GM21360 (cell line): ENCODE data around the gene DNAI1.
"Not testable (repeated sequence)": the region's sequence is repeated elsewhere in the genome, so short reads cannot be mapped to it uniquely, and the experiment has no call there.

ENCODE experiments used
- ATAC-seq: cut with Tn5 transposase; IDR thresholded peaks from one replicate; pipeline ENCODE4 v1.9.1; 2021; ENCODE audit warnings: mild to moderate bottlenecking, moderate library complexity; ENCODE audit not compliant: unreplicated experiment

The DNAI1 gene

GRCh38 chr9:34512131-34513078 is 53.8 kb downstream of the DNAI1 start:
- no peak for ATAC-seq

GRCh38 chr9:34513567-34514214 is 55.1 kb downstream of the DNAI1 start:
- ATAC-seq, result no peak

GRCh38 chr9:34514401-34514800 is 55.8 kb downstream of the DNAI1 start:
- no peak for ATAC-seq

GRCh38 chr9:34514816-34515215 is 56.2 kb downstream of the DNAI1 start:
- no peak for ATAC-seq

- no peak for ATAC-seq
Observed at GRCh38 chr9:34515959-34516358, 57.4 kb downstream of the DNAI1 start.

- ATAC-seq, result no peak
Observed at GRCh38 chr9:34517185-34517584, 58.6 kb downstream of the DNAI1 start.

GRCh38 chr9:34518110-34518616 is 59.6 kb downstream of the DNAI1 start:
- ATAC-seq, result no peak

- no peak for ATAC-seq
Observed at GRCh38 chr9:34518896-34519295, 60.3 kb downstream of the DNAI1 start.

GRCh38 chr9:34519321-34520020 is 60.9 kb downstream of the DNAI1 start:
- no peak for ATAC-seq

GRCh38 chr9:34520096-34520495 is 61.5 kb downstream of the DNAI1 start:
- ATAC-seq, result no peak

- no peak for ATAC-seq
Observed at GRCh38 chr9:34520505-34521385, 62.1 kb downstream of the DNAI1 start.

- no peak for ATAC-seq
Observed at GRCh38 chr9:34521406-34522045, 62.9 kb downstream of the DNAI1 start.

GRCh38 chr9:34522091-34522887 is 63.7 kb downstream of the DNAI1 start:
- ATAC-seq, result no peak

- peak; percentile 81 for ATAC-seq
Observed at GRCh38 chr9:34522971-34523797, 64.6 kb downstream of the DNAI1 start, which contains the start of gene ENHO. Gene ENHO (minus strand): TSS chr9:34522990. CDS start chr9:34521695, 1,295 bp downstream.

GRCh38 chr9:34524349-34524748 is 65.7 kb downstream of the DNAI1 start:
- ATAC-seq, result no peak

- no peak for ATAC-seq
Observed at GRCh38 chr9:34526026-34526425, 67.4 kb downstream of the DNAI1 start.

GRCh38 chr9:34532041-34532440 is 73.4 kb downstream of the DNAI1 start:
- not testable (repeated sequence) for ATAC-seq

GRCh38 chr9:34536685-34537084 is 78.1 kb downstream of the DNAI1 start:
- no peak for ATAC-seq
